Measurements from ENCODE around the gene ADTRP. TPM values are rescaled to one million over a fixed set of nuclear protein-coding genes. Genes with fewer than 3 reads are reported as not detected.

ADTRP gene
- total RNA-seq, 2 experiments from 2014 or later = 24.1 to 26.1 TPM

DNA sequence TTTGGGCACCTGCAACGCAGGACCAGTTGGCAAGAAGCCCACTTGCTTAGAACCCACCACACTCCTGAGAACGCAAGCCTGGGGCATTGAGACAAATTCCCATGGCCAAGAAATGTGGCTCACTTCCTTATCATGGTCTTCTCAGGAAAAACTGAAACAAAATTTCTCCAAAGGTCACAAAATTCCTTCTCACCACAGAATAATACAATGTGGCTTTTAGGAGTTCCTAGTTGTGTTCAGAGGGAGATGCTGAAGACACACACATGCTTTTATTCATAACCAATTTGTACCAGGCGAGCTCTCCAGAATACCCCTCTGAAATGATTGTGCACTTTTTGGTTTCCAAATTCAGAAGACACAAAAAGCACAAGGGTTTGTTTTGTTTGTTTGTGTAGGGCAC, 31.6 kb downstream of the ADTRP start:
- Mint-ChIP-seq H3K27ac (no peak overlapping the region), H3K27me3 (peaks cover 2% of the 10 kb centered on the region), H3K4me1 (ENCODE audit: low read depth) (no peaks in the 10 kb centered on the region), H3K9me3 (peaks cover 5% of the 10 kb centered on the region), H3K4me3 (no peak overlapping the region), H3K36me3 (no peaks in the 10 kb centered on the region)
- POLR2A ChIA-PET = no interaction called here
- no peak for DNase-seq
- intact Hi-C loops (cut with micrococcal nuclease) = no loop called here
- CTCF ChIA-PET = no interaction called here

- ChIA-PET POLR2A (no interaction called here), CTCF (no interaction called here)
These were observed 33.9 kb downstream of the ADTRP start for GRCh38 chr6:11744753-11745152.

DNA sequence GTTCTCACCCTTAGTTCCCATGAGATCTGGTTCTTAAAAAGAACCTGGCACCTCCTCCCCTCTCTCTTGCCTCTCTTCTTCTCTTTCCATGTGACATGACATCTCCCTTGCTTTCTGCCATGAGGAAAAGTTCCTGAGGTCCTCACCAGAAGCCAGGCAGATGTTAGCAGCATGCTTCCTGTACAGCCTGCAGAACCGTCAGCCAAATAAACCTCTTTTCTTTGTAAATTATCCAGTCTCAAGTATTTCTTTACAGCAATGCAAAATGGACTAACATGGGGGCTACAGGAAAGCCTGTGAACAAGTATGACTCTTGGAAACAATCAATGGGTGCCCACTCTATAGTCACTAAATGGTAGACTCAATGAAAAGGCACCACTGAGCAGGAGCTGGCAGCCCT, 34.5 kb downstream of the ADTRP start:
- Mint-ChIP-seq H3K27me3 (no peaks in the 10 kb centered on the region), H3K4me3 (no peak overlapping the region), H3K9me3 (peaks cover 5% of the 10 kb centered on the region), H3K36me3 (no peaks in the 10 kb centered on the region), H3K27ac (no peak overlapping the region), H3K4me1 (ENCODE audit: low read depth) (peaks cover 14% of the 10 kb centered on the region)
- no peak for DNase-seq
- intact Hi-C loops (cut with micrococcal nuclease) = no loop called here
- POLR2A ChIA-PET = no interaction called here
- CTCF ChIA-PET = no interaction called here

More at GRCh38 chr6:11744753-11745152, 33.9 kb downstream of the ADTRP start:
- peaks cover 5% of the 10 kb centered on the region for H3K9me3 Mint-ChIP-seq
- H3K27me3 Mint-ChIP-seq = no peaks in the 10 kb centered on the region
- H3K36me3 Mint-ChIP-seq = no peaks in the 10 kb centered on the region
- DNase-seq = no peak
- no peak overlapping the region for H3K27ac Mint-ChIP-seq
- H3K4me1 Mint-ChIP-seq (ENCODE audit: low read depth) = peaks cover 12% of the 10 kb centered on the region
- H3K4me3 Mint-ChIP-seq = no peak overlapping the region
- intact Hi-C loops (cut with micrococcal nuclease) = no loop called here

GRCh38 chr6:11740875-11741274, 37.7 kb downstream of the ADTRP start:
- Mint-ChIP-seq H3K4me1 (ENCODE audit: low read depth) (peaks cover 14% of the 10 kb centered on the region), H3K27ac (no peak overlapping the region), H3K9me3 (peaks cover 5% of the 10 kb centered on the region), H3K36me3 (no peaks in the 10 kb centered on the region), H3K27me3 (no peaks in the 10 kb centered on the region), H3K4me3 (no peak overlapping the region)
- CTCF ChIA-PET = no interaction called here
- intact Hi-C loops (cut with micrococcal nuclease) = no loop called here
- DNase-seq = no peak
- POLR2A ChIA-PET = interaction anchor here (1.3 kb wide), 1 partner anchor 9 kb away, joined by 3 read pairs; no protein-coding TSS in a partner anchor

GRCh38 chr6:11738661-11739375, 39.8 kb downstream of the ADTRP start:
- Mint-ChIP-seq H3K27me3 (no peaks in the 10 kb centered on the region), H3K4me3 (no peak overlapping the region), H3K9me3 (no peaks in the 10 kb centered on the region), H3K36me3 (no peaks in the 10 kb centered on the region), H3K27ac (no peak overlapping the region), H3K4me1 (ENCODE audit: low read depth) (peaks cover 16% of the 10 kb centered on the region)
- ChIA-PET CTCF (interaction anchor here (0.8 to 1.2 kb wide), 2 partner anchors 114 to 551 kb away, joined by 6 read pairs; no protein-coding TSS in a partner anchor), POLR2A (no interaction called here)
- DNase-seq = no peak
- intact Hi-C loops (cut with micrococcal nuclease) = no loop called here

- no peak overlapping the region for H3K4me3 Mint-ChIP-seq
- H3K4me1 Mint-ChIP-seq (ENCODE audit: low read depth) = peaks cover 21% of the 10 kb centered on the region
- no peaks in the 10 kb centered on the region for H3K36me3 Mint-ChIP-seq
- no peaks in the 10 kb centered on the region for H3K9me3 Mint-ChIP-seq
- intact Hi-C loops (cut with micrococcal nuclease) = no loop called here
- no peaks in the 10 kb centered on the region for H3K27me3 Mint-ChIP-seq
- ChIA-PET CTCF (interaction anchor here (1.2 kb wide), 1 partner anchor 115 kb away, joined by 6 read pairs; no protein-coding TSS in a partner anchor), POLR2A (no interaction called here)
- DNase-seq = no peak
- no peak overlapping the region for H3K27ac Mint-ChIP-seq
These were observed 40.4 kb downstream of the ADTRP start for GRCh38 chr6:11738234-11738633.

DNA sequence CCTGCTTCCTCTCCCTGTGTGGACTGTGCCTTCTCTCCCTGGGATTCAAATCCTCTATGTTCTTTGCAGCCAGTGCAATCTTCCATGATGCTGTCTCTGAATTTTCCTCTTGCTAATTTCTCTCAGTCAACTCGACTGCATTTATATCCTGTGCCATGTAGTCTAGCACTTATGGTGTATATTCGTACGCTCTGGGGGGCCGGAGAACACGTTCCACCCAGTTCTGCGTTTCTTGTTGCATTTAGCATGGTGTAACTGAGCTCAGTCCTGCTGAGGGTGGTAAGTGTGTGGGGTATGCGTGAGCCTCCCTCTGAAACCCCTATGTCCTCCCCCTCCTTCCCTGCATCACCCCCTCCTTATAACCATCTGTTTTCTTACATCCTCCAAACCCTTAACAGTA, 42.0 kb downstream of the ADTRP start:
- no peak for DNase-seq
- intact Hi-C loops (cut with micrococcal nuclease) = no loop called here
- Mint-ChIP-seq H3K27ac (no peak overlapping the region), H3K4me1 (ENCODE audit: low read depth) (peaks cover 35% of the 10 kb centered on the region), H3K4me3 (no peak overlapping the region), H3K27me3 (no peaks in the 10 kb centered on the region), H3K36me3 (peaks cover 2% of the 10 kb centered on the region), H3K9me3 (no peaks in the 10 kb centered on the region)
- POLR2A ChIA-PET = no interaction called here
- CTCF ChIA-PET = no interaction called here

DNA sequence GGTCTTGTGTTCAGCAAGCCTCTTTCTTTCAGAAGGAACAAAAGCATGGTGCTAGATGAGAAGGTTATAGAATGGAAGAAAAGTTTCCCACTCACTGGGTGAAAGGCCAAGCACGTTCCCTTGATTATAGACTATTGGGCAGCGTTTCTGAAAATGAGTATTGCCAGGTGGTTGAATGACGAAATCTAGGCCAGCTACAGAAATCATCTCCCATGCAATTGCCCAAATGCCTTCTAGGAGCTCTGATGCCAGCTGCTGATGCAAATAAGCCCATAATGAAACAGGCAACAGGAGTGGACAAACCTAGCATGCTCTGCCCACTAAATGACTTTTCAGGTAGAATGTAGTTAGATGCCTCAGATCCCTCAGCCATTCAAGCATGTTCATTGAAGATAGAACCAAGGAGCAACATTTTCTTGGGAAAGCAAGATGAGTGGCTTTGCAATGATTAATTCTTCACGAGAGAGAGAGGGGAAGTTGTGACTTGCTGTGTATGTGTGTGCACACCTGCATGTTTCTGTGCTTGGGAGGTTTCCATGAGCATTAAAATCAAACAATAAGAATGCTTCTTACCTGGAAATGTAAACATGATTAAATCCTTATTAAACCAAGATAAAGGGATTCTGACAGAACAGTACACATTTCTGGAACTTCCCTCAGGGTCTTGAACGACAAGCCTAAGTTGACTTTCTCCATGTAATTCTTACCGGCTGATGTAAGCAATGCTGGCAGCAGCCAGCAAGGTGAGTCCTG, 43.6 kb downstream of the ADTRP start:
- Mint-ChIP-seq H3K4me3 (no peak overlapping the region), H3K27ac (no peak overlapping the region), H3K9me3 (no peaks in the 10 kb centered on the region), H3K36me3 (peaks cover 2% of the 10 kb centered on the region), H3K4me1 (ENCODE audit: low read depth) (peaks cover 40% of the 10 kb centered on the region), H3K27me3 (no peaks in the 10 kb centered on the region)
- ChIA-PET CTCF (no interaction called here), POLR2A (interaction anchor here (0.6 kb wide), 1 partner anchor 178 kb away, joined by 3 read pairs; no protein-coding TSS in a partner anchor)
- intact Hi-C loops (cut with micrococcal nuclease) = no loop called here
- DNase-seq = no peak

GRCh38 chr6:11732036-11732631, 46.5 kb downstream of the ADTRP start:
- no peaks in the 10 kb centered on the region for H3K27me3 Mint-ChIP-seq
- peak; percentile 85 for DNase-seq
- H3K27ac Mint-ChIP-seq = peak overlapping the region; percentile 96
- CTCF ChIA-PET = interaction anchor here (0.9 to 1.5 kb wide), 11 partner anchors 10 to 558 kb away, joined by 3 to 10 read pairs (median 4); partner anchors contain the start of gene EDN1
- H3K9me3 Mint-ChIP-seq = no peaks in the 10 kb centered on the region
- H3K4me3 Mint-ChIP-seq = peak overlapping the region; percentile 20
- H3K4me1 Mint-ChIP-seq (ENCODE audit: low read depth) = peaks cover 64% of the 10 kb centered on the region
- intact Hi-C loops (cut with micrococcal nuclease) = loop anchor here (1.0 kb wide), 3 partner anchors 20 to 54 kb away; no protein-coding TSS in a partner anchor
- POLR2A ChIA-PET = interaction anchor here (0.6 to 3.7 kb wide), 11 partner anchors 8 to 319 kb away, joined by 3 to 64 read pairs (median 10); no protein-coding TSS in a partner anchor
- peaks cover 4% of the 10 kb centered on the region for H3K36me3 Mint-ChIP-seq

DNA sequence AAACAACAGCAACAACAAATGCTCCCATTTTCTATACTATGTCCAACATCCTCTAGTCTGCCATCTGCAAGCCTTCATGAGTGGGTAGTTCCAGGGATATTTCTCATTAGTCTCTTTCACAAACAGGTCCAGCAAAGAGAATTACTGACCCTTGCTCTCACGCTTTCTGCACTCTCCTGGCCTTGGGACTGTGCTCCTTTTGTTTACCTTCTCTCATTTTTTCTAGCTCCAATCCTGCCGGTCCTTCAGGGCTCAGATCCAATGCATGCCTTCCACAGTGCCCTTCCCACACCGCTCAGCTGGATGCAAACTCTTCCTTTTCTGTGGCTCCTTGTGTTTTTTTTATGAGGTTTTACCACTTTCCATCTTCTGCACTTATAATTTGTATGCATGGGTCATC, 47.2 kb downstream of the ADTRP start:
- H3K4me1 Mint-ChIP-seq (ENCODE audit: low read depth) = peaks cover 67% of the 10 kb centered on the region
- CTCF ChIA-PET = interaction anchor here (1.0 to 1.5 kb wide), 8 partner anchors 9 to 503 kb away, joined by 3 to 10 read pairs (median 4); no protein-coding TSS in a partner anchor
- H3K9me3 Mint-ChIP-seq = no peaks in the 10 kb centered on the region

GRCh38 chr6:11730641-11731040, 48.0 kb downstream of the ADTRP start:
- peaks cover 14% of the 10 kb centered on the region for H3K36me3 Mint-ChIP-seq
- H3K4me3 Mint-ChIP-seq = peak overlapping the region; percentile 17
- CTCF ChIA-PET = no interaction called here
- H3K27ac Mint-ChIP-seq = peak overlapping the region; percentile 96
- POLR2A ChIA-PET = interaction anchor here (1.4 to 3.7 kb wide), 5 partner anchors 8 to 81 kb away, joined by 3 to 64 read pairs (median 4); no protein-coding TSS in a partner anchor
- no peaks in the 10 kb centered on the region for H3K27me3 Mint-ChIP-seq
- H3K4me1 Mint-ChIP-seq (ENCODE audit: low read depth) = peaks cover 72% of the 10 kb centered on the region
- peak; percentile 68 for DNase-seq
- H3K9me3 Mint-ChIP-seq = no peaks in the 10 kb centered on the region
- intact Hi-C loops (cut with micrococcal nuclease) = no loop called here

More for the DNA sequence above, 47.2 kb downstream of the ADTRP start:
- POLR2A ChIA-PET = interaction anchor here (0.6 to 3.7 kb wide), 10 partner anchors 9 to 320 kb away, joined by 3 to 64 read pairs (median 10); no protein-coding TSS in a partner anchor
- H3K4me3 Mint-ChIP-seq = no peak overlapping the region
- peak overlapping the region; percentile 96 for H3K27ac Mint-ChIP-seq
- H3K27me3 Mint-ChIP-seq = no peaks in the 10 kb centered on the region
- intact Hi-C loops (cut with micrococcal nuclease) = no loop called here
- H3K36me3 Mint-ChIP-seq = peaks cover 7% of the 10 kb centered on the region
- DNase-seq = no peak

DNA sequence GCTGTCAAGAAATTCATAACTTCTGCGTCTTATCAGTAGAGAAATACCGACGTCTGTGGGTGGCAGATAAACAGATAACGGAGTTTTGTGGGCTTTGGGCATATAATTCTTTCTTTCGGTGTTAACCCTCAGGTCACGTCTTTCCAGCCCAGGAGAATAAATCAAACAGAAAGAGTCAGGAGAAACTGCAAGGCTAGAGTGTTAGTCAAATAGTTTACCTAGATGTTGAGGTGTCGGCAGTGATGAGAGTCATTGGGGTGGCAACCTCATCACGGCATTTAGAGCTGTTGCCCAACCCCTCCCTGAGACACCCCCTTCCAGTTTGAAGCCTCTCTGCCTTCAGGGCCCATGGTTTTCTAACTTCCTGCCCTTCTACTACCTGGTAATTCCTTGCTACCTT, 49.5 kb downstream of the ADTRP start:
- Mint-ChIP-seq H3K27ac (peak overlapping the region; percentile 96), H3K27me3 (no peaks in the 10 kb centered on the region), H3K4me3 (peak overlapping the region; percentile 87), H3K9me3 (no peaks in the 10 kb centered on the region), H3K4me1 (ENCODE audit: low read depth) (peaks cover 81% of the 10 kb centered on the region), H3K36me3 (peaks cover 25% of the 10 kb centered on the region)
- ChIA-PET CTCF (interaction anchor here (0.8 to 1.5 kb wide), 2 partner anchors 36 to 57 kb away, joined by 4 read pairs; no protein-coding TSS in a partner anchor), POLR2A (interaction anchor here (0.7 to 3.8 kb wide), 4 partner anchors 17 to 284 kb away, joined by 3 to 75 read pairs (median 6); partner anchors contain the start of gene HIVEP1)
- peak; percentile 77 for DNase-seq
- intact Hi-C loops (cut with micrococcal nuclease) = loop anchor here (1.0 to 5.0 kb wide), 3 partner anchors 18 to 503 kb away; no protein-coding TSS in a partner anchor

Measured in activated CD4-positive, alpha-beta memory T cell treated with anti-CD3 and anti-CD28 coated beads for 36 hours (primary cell).